GM10266 (cell line): ENCODE measurements around the gene DCDC2.

Experiments used
- DNase-seq: peaks from one replicate; pipeline ENCODE4 v3.0.0; 2012; ENCODE audit errors: extremely low spot score
- CTCF ChIP-seq: IDR thresholded peaks from 2 replicates; pipeline ENCODE4 v1.5.1; 2012; ENCODE audit warnings: mild to moderate bottlenecking, low read depth; ENCODE audit not compliant: control insufficient read depth, insufficient read depth; ENCODE audit errors: missing control alignments

DCDC2 gene

GRCh38 chr6:24197892-24198291 lies 160.0 kb downstream of the DCDC2 start:
- TF ChIP-seq CTCF: no peak
- no peak for DNase-seq

GRCh38 chr6:24195836-24196597 lies 161.8 kb downstream of the DCDC2 start:
- no peak for DNase-seq
- TF ChIP-seq CTCF: no peak

GRCh38 chr6:24194978-24195700 lies 162.7 kb downstream of the DCDC2 start:
- DNase-seq: no peak
- no peak for TF ChIP-seq CTCF

- no peak for DNase-seq
- no peak for TF ChIP-seq CTCF
Measured at GRCh38 chr6:24193364-24193763, 164.5 kb downstream of the DCDC2 start.

GRCh38 chr6:24191346-24191745 lies 166.5 kb downstream of the DCDC2 start:
- no peak for TF ChIP-seq CTCF

GRCh38 chr6:24188578-24189080 lies 169.2 kb downstream of the DCDC2 start:
- no peak for DNase-seq

More at GRCh38 chr6:24191346-24191745, 166.5 kb downstream of the DCDC2 start:
- no peak for DNase-seq

More at GRCh38 chr6:24188578-24189080, 169.2 kb downstream of the DCDC2 start:
- no peak for TF ChIP-seq CTCF
